ENCODE data around the gene PRMT1. TPM values are rescaled to one million over a fixed set of nuclear protein-coding genes. Genes with fewer than 3 reads are reported as not detected.
A peak's percentile ranks its signal among the peaks of the same experiment; 100 is the strongest.

PRMT1 gene
- total RNA-seq, 1 experiment from 2014 or later: 326 TPM

DNA sequence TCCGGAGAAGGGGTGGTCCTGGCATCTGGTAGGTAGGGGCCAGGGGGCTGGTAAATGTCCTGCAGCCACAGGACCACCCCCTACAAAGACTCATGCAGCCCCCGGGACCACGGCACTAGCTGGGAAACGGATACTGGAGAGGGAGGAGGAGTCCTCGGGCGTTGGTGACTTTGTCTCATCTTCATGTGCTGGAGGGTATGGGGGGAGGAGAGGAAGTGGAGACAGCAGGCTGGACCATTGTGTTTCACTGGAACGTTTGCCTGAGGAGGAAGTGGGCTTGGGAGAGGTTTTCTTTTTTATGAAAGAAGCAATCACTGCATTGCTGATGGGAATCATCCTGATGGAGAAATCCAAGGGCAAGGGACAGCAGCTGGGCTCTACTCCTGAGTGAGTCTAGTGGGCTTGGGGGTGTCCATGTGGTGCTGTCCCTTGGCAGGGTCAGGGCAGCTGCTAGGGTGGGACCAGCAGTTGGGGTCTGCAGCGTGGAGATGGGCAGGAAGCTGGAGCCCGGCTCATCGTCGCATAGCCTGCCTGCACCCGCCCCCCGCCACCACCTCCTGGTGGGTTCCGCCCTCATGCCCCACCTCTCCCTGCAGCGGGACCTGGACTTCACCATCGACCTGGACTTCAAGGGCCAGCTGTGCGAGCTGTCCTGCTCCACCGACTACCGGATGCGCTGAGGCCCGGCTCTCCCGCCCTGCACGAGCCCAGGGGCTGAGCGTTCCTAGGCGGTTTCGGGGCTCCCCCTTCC is 10.7 kb downstream of the PRMT1 start:
- peaks cover 3% of the 10 kb centered on the region; the same call in 1 of the 2 replicates for H3K36me3 ChIP-seq (ENCODE audit: control insufficient read depth, insufficient read depth, low read length)
- H3K9me3 ChIP-seq: no peaks in the 10 kb centered on the region
- DNase-seq: no peak
- intact Hi-C loops (cut with micrococcal nuclease; ENCODE audit: unreplicated experiment): no loop called here
- peaks cover 14% of the 10 kb centered on the region for H3K4me1 Mint-ChIP-seq (ENCODE audit: low read depth, unreplicated experiment)
- no peaks in the 10 kb centered on the region for H3K4me1 ChIP-seq
- H3K4me3 Mint-ChIP-seq (ENCODE audit: unreplicated experiment): no peak overlapping the region
- no peak overlapping the region for H3K27ac Mint-ChIP-seq (ENCODE audit: unreplicated experiment)
- no peaks in the 10 kb centered on the region for H3K27me3 Mint-ChIP-seq (ENCODE audit: insufficient read depth, unreplicated experiment)
- CTCF ChIA-PET: interaction anchor here (1.1 kb wide), 1 partner anchor 53 kb away, joined by 3 read pairs; no protein-coding TSS in a partner anchor
- POLR2A ChIA-PET: no interaction called here
- peaks cover 97% of the 10 kb centered on the region for H3K36me3 Mint-ChIP-seq (ENCODE audit: insufficient read depth, unreplicated experiment)
- no peak overlapping the region for H3K4me3 ChIP-seq (ENCODE audit: low read depth, low read length)
- no peaks in the 10 kb centered on the region for H3K9me3 Mint-ChIP-seq (ENCODE audit: unreplicated experiment)
- no peak for TF ChIP-seq CTCF (IDR thresholded peaks at IDR 0.05; ENCODE audit: insufficient read depth in 1 of 2, low read depth in 1 of 2, low read length in 1 of 2, severe bottlenecking in 1 of 2, unreplicated experiment in 1 of 2)
- BruUV-seq (replicated peaks): no TSS peak
- H3K27me3 ChIP-seq (replicated peaks; ENCODE audit: control insufficient read depth, insufficient read depth, low read length): no peaks in the 10 kb centered on the region

- Histone ChIP-seq H3K27me3 (replicated peaks; ENCODE audit: control insufficient read depth, insufficient read depth, low read length) (no peaks in the 10 kb centered on the region), H3K4me3 (ENCODE audit: low read depth, low read length) (no peak overlapping the region), H3K36me3 (ENCODE audit: control insufficient read depth, insufficient read depth, low read length) (peaks cover 3% of the 10 kb centered on the region; the same call in 1 of the 2 replicates), H3K4me1 (no peaks in the 10 kb centered on the region), H3K9me3 (no peaks in the 10 kb centered on the region)
- Mint-ChIP-seq H3K4me1 (ENCODE audit: low read depth, unreplicated experiment) (peaks cover 14% of the 10 kb centered on the region), H3K36me3 (ENCODE audit: insufficient read depth, unreplicated experiment) (peaks cover 93% of the 10 kb centered on the region), H3K9me3 (ENCODE audit: unreplicated experiment) (peaks cover 1% of the 10 kb centered on the region), H3K27ac (ENCODE audit: unreplicated experiment) (peak overlapping the region; percentile 67), H3K27me3 (ENCODE audit: insufficient read depth, unreplicated experiment) (no peaks in the 10 kb centered on the region), H3K4me3 (ENCODE audit: unreplicated experiment) (no peak overlapping the region)
- POLR2A ChIA-PET: no interaction called here
- no peak for TF ChIP-seq CTCF (IDR thresholded peaks at IDR 0.05; ENCODE audit: insufficient read depth in 1 of 2, low read depth in 1 of 2, low read length in 1 of 2, severe bottlenecking in 1 of 2, unreplicated experiment in 1 of 2)
- DNase-seq: no peak
- intact Hi-C loops (cut with micrococcal nuclease; ENCODE audit: unreplicated experiment): no loop called here
- CTCF ChIA-PET: no interaction called here
- no TSS peak for BruUV-seq (replicated peaks)
Measured at GRCh38 chr19:49688531-49689132, 11.6 kb downstream of the PRMT1 start.

DNA sequence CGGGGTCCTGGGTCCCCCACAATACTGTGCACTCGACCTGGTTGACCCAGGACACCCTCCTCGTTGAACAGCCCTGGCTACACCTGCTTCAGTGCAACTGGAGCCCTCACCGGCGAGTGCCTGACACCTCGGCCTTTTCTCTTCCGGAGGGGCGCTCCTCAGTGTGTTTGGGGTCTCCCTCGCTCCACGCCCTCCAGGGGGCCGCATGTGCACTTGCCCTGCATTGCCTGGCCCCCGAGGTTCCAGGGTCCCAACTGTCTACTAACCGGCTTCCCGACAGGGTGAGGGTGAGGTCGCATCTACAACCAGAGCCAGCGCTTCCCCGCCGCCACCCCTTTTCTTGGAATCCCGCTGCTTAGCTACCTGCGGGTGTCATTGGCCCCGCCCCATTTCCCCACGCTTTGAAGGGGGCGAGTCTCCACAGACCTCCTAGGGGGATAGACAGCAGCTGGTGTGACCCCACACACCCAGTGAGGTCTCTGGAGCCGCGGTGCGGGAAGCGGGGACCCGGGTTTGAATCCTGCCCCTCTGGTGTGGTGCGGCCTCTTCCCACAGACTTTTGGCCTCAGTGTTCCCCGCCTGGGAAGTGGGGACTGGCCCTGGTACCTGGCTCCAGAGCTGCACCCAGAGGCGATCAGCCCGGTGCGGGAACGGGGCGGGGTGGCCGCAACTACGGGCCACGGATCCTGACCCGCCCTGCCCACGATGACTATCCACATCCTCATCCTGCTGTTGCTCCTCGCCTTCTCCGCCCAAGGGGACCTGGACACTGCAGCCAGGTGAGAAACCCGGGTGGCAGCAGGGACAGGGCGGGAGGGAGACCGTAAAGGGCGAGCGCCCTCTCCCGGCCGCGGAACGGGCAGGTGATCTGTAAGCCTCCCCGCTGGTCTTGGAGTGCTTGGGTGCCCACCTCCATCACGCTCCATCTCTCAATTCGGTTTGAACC is 12.3 kb downstream of the PRMT1 start, which contains the start of gene ADM5:
TSS of gene ADM5 (plus strand) at position 462 of the 946 bp plus-strand sequence. CDS start at position 706, 244 bp downstream.
- POLR2A ChIA-PET: no interaction called here
- peaks cover 9% of the 10 kb centered on the region for H3K9me3 Mint-ChIP-seq (ENCODE audit: unreplicated experiment)
- no peaks in the 10 kb centered on the region for H3K27me3 Mint-ChIP-seq (ENCODE audit: insufficient read depth, unreplicated experiment)
- peak within 1 kb of the TSS; percentile 58 for H3K4me3 Mint-ChIP-seq (ENCODE audit: unreplicated experiment)
- H3K36me3 Mint-ChIP-seq (ENCODE audit: insufficient read depth, unreplicated experiment): peaks cover 85% of the 10 kb centered on the region
- CTCF ChIA-PET: no interaction called here
- Histone ChIP-seq H3K36me3 (ENCODE audit: control insufficient read depth, insufficient read depth, low read length) (peaks cover 3% of the 10 kb centered on the region; the same call in 1 of the 2 replicates), H3K9me3 (no peaks in the 10 kb centered on the region), H3K4me3 (ENCODE audit: low read depth, low read length) (no peak within 1 kb of the TSS), H3K4me1 (no peaks in the 10 kb centered on the region), H3K27me3 (replicated peaks; ENCODE audit: control insufficient read depth, insufficient read depth, low read length) (no peaks in the 10 kb centered on the region)
- intact Hi-C loops (cut with micrococcal nuclease; ENCODE audit: unreplicated experiment): no loop called here
- TF ChIP-seq CTCF (IDR thresholded peaks at IDR 0.05; ENCODE audit: insufficient read depth in 1 of 2, low read depth in 1 of 2, low read length in 1 of 2, severe bottlenecking in 1 of 2, unreplicated experiment in 1 of 2): no peak
- no TSS peak for BruUV-seq (replicated peaks)
- no peak for DNase-seq
- H3K27ac Mint-ChIP-seq (ENCODE audit: unreplicated experiment): peak within 1 kb of the TSS; percentile 67
- peaks cover 14% of the 10 kb centered on the region for H3K4me1 Mint-ChIP-seq (ENCODE audit: low read depth, unreplicated experiment)
